Stomach (tissue), 9 donors: ENCODE measurements around the gene RSPH4A. TPM values are rescaled to one million over a fixed set of nuclear protein-coding genes. Genes with fewer than 3 reads are reported as not detected.
A peak's percentile ranks its signal among the peaks of the same experiment; 100 is the strongest.

Source experiments
- DNase-seq, 2 donors: peaks; one replicate each; pipeline versions ENCODE4 v3.0.0 to v3.0.0-alpha.2; 2013 to 2019
- H3K27ac ChIP-seq, 5 donors: fragments of 200-600 bp in 4 of 5; sonication (generic) in 4 of 5; one replicate each; pipeline ENCODE4 v1.5.1; 2013 to 2019; ENCODE audit warnings: mild to moderate bottlenecking in 1 of 5, moderate library complexity in 1 of 5
- H3K27me3 ChIP-seq, 3 donors: fragments of 200-600 bp; sonication (generic); one replicate each; pipeline ENCODE4 v1.5.1; 2017 to 2019; ENCODE audit warnings: mixed run types in 1 of 3
- H3K36me3 ChIP-seq, 4 donors: fragments of 200-600 bp; sonication (generic); 1 replicate in 3 of 4; 2 replicates in 1 of 4; pipeline ENCODE4 v1.5.1; 2016 to 2019
- H3K4me1 ChIP-seq, 4 donors: fragments of 200-600 bp; sonication (generic); one replicate each; pipeline ENCODE4 v1.5.1; 2016 to 2019
- H3K4me3 ChIP-seq, 4 donors: fragments of 200-600 bp; sonication (generic) in 3 of 4; one replicate each; pipeline ENCODE4 v1.5.1; 2016 to 2019; ENCODE audit warnings: mild to moderate bottlenecking in 1 of 4
- H3K9me3 ChIP-seq, 4 donors: fragments of 200-600 bp; sonication (generic); one replicate each; pipeline ENCODE4 v1.5.1; 2016 to 2019
- CTCF ChIP-seq, 7 experiments: fragments of 450-650 bp in 4 of 7; fragments of 200-600 bp in 3 of 7; sonication (generic) in 3 of 7; IDR thresholded peaks; one replicate each; pipeline ENCODE4 v1.5.1; 2016 to 2019; ENCODE audit warnings: antibody characterized with exemption in 7 of 7, control low read depth in 2 of 7, mild to moderate bottlenecking in 1 of 7
- EP300 ChIP-seq: sonication (generic); formaldehyde crosslinking; IDR thresholded peaks from one replicate; pipeline ENCODE4 v1.6.1; 2017; ENCODE audit warnings: antibody characterized with exemption
- POLR2A ChIP-seq, 4 donors: fragments of 450-650 bp; IDR thresholded peaks; one replicate each; pipeline ENCODE4 v1.6.1; 2016; ENCODE audit warnings: antibody characterized with exemption in 4 of 4, control low read depth in 2 of 4, mild to moderate bottlenecking in 1 of 4, moderate library complexity in 1 of 4
- POLR2AphosphoS5 ChIP-seq, 3 donors: sonication (generic); formaldehyde crosslinking; IDR thresholded peaks; one replicate each; pipeline ENCODE4 v1.6.1; 2016; ENCODE audit warnings: antibody characterized with exemption in 3 of 3
- WGBS, 5 donors: extraction: QIAGEN DNeasy Blood & Tissue Kit in 3 of 5; methylation state at CpG; one replicate each; pipeline versions ENCODE4 v1.1.5 to v1.1.7; 2013 to 2018; 5-methylcytosine and 5-hydroxymethylcytosine counted together
- intact Hi-C: fragments of 100-400 bp; cut with DNase I; formaldehyde crosslinking; loops from one replicate; pipeline ENCODE4 v1.15.1; 2023; ENCODE audit warnings: low total_unique reads
- polyA plus RNA-seq, 3 donors: library from polyadenylated mRNA; stranded (reverse); fragments of 200-250 nt; gene quantifications; one replicate each; pipeline ENCODE4 v1.2.3, GENCODE V29; 2013
- total RNA-seq, 5 donors: library from RNA; depleted of rRNA; stranded (reverse); fragments of >200 nt; gene quantifications; one replicate each; pipeline versions ENCODE4 v1.1.0 to v1.2.3, GENCODE V29; 2014 to 2016
- donor health status: healthy with polysubstance abuse.
- donor health status: Bipolar disorder and iron deficiency.
- donor health status: healthy.

Gene RSPH4A
- total and polyA plus RNA-seq, 8 donors = under 0.01 to 5.3 (median 0.25) TPM; not detected in 2

GRCh38 chr6:116616737-116617053 is 416 bp downstream of the RSPH4A start:
- Histone ChIP-seq H3K4me3 (peak overlapping the region; percentile 51 to 61 (median 60)), H3K4me1 (peaks cover 6 to 17% (median 11%) of the 10 kb centered on the region in 4 donors), H3K9me3 (no peaks in the 10 kb centered on the region), H3K36me3 (no peaks in the 10 kb centered on the region), H3K27me3 (no peaks in the 10 kb centered on the region), H3K27ac (no peak overlapping the region)
- WGBS, 5 donors = 0 to 2% (median 1%) methylated on average over 15 to 16 of the region's 16 CpGs
- DNase-seq = peak in 1 of 2 donors; percentile 45
- no peak for TF ChIP-seq POLR2AphosphoS5 (IDR thresholded peaks at IDR 0.05)
- no peak for TF ChIP-seq POLR2A (IDR thresholded peaks at IDR 0.05)
- no peak for TF ChIP-seq CTCF (IDR thresholded peaks at IDR 0.05)
- no peak for TF ChIP-seq EP300
- intact Hi-C loops = no loop called here

- intact Hi-C loops = no loop called here
- Histone ChIP-seq H3K27me3 (no peaks in the 10 kb centered on the region), H3K4me1 (no peaks in the 10 kb centered on the region), H3K36me3 (no peaks in the 10 kb centered on the region), H3K27ac (no peak overlapping the region), H3K9me3 (no peaks in the 10 kb centered on the region), H3K4me3 (no peak overlapping the region)
- 46 to 61% (median 49%) methylated on average over 3 of the region's 3 CpGs for WGBS, 5 donors
- TF ChIP-seq CTCF (IDR thresholded peaks at IDR 0.05) (no peak), POLR2AphosphoS5 (IDR thresholded peaks at IDR 0.05) (no peak), POLR2A (IDR thresholded peaks at IDR 0.05) (no peak), EP300 (no peak)
- no peak for DNase-seq
These were observed 7.9 kb downstream of the RSPH4A start for GRCh38 chr6:116624036-116624805.

GRCh38 chr6:116625872-116626271 is 9.6 kb downstream of the RSPH4A start:
- Histone ChIP-seq H3K9me3 (no peaks in the 10 kb centered on the region), H3K4me3 (no peak overlapping the region), H3K27ac (no peak overlapping the region), H3K36me3 (no peaks in the 10 kb centered on the region), H3K27me3 (no peaks in the 10 kb centered on the region), H3K4me1 (no peaks in the 10 kb centered on the region)
- TF ChIP-seq EP300 (no peak), POLR2A (IDR thresholded peaks at IDR 0.05) (no peak), CTCF (IDR thresholded peaks at IDR 0.05) (no peak), POLR2AphosphoS5 (IDR thresholded peaks at IDR 0.05) (no peak)
- intact Hi-C loops = no loop called here
- DNase-seq = no peak
- 95 to 99% (median 97%) methylated on average over 3 of the region's 3 CpGs for WGBS, 5 donors

GRCh38 chr6:116629563-116629981 is 13.3 kb downstream of the RSPH4A start:
- peaks cover 0 to 19% (median 15%) of the 10 kb centered on the region in 4 donors for H3K36me3 ChIP-seq
- TF ChIP-seq EP300 (no peak), POLR2AphosphoS5 (IDR thresholded peaks at IDR 0.05) (no peak)
- 59 to 77% (median 68%) methylated on average over 5 of the region's 5 CpGs for WGBS, 5 donors
- no peaks in the 10 kb centered on the region for H3K4me1 ChIP-seq
- peak in 1 of 2 donors; percentile 25 for DNase-seq
- H3K4me3 ChIP-seq = no peak overlapping the region
- intact Hi-C loops = no loop called here
- H3K9me3 ChIP-seq = no peaks in the 10 kb centered on the region
- H3K27ac ChIP-seq = no peak overlapping the region
- no peaks in the 10 kb centered on the region for H3K27me3 ChIP-seq

- no peak overlapping the region for H3K27ac ChIP-seq
- 22 to 41% (median 28%) methylated on average over 5 of the region's 5 CpGs for WGBS, 5 donors
- H3K9me3 ChIP-seq = no peaks in the 10 kb centered on the region
- peak in 1 of 2 donors; percentile 74 for DNase-seq
- no peaks in the 10 kb centered on the region for H3K27me3 ChIP-seq
- no peaks in the 10 kb centered on the region for H3K4me1 ChIP-seq
- H3K4me3 ChIP-seq = no peak overlapping the region
- H3K36me3 ChIP-seq = peaks cover 0 to 22% (median 19%) of the 10 kb centered on the region in 4 donors
- TF ChIP-seq POLR2AphosphoS5 (IDR thresholded peaks at IDR 0.05) (no peak), POLR2A (IDR thresholded peaks at IDR 0.05) (no peak), CTCF (IDR thresholded peaks at IDR 0.05) (no peak), EP300 (no peak)
- intact Hi-C loops = no loop called here
These were observed 15.2 kb downstream of the RSPH4A start for GRCh38 chr6:116631379-116631990.
